ENCODE measurements around the gene TSHZ3.

GRCh38 chr19:31254180-31254551 lies 95.1 kb downstream of the TSHZ3 start:
- TF ChIP-seq POLR2A (IDR thresholded peaks at IDR 0.05), result no peak
- no peak for TF ChIP-seq CTCF (IDR thresholded peaks at IDR 0.05)
- TF ChIP-seq POLR2AphosphoS5 (IDR thresholded peaks at IDR 0.05), result no peak

Measured in sigmoid colon (tissue), 4 donors.